Neural progenitor cell (in vitro differentiated cells): ENCODE measurements around the gene TCEANC2.

Experiments
- EZH2 ChIP-seq: fragments of 200-600 bp; sonication (generic); IDR thresholded peaks from 2 replicates; pipeline ENCODE4 v1.6.1; 2017; ENCODE audit warnings: antibody characterized with exemption, mild to moderate bottlenecking, moderate library complexity
- TF ChIP-seq, protein P1 (sequence below): fragments of 200-600 bp; sonication (generic); IDR thresholded peaks from 2 replicates; pipeline ENCODE4 v1.5.1; 2017; ENCODE audit warnings: antibody characterized with exemption, mild to moderate bottlenecking

DNA sequence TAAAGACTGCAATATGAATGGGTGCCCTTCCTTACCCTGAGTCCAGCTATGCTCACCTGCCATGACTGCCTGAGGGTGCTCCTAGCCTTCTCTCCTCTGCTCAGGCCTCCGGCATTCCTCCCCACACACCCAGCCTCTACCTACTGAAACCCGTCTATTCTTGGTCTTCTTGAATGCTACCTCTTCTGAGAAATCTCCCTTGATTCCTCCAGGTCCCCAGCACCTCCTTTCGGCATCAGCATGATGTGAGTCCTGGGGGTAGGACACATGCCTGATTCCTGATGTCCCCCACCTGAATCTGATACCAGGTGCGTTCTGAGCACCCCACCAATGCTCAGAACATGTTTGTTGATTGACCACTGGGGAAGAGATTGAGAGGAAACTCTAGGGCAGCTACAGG is 44.0 kb upstream of the TCEANC2 start:
- TF ChIP-seq, protein P1, sequence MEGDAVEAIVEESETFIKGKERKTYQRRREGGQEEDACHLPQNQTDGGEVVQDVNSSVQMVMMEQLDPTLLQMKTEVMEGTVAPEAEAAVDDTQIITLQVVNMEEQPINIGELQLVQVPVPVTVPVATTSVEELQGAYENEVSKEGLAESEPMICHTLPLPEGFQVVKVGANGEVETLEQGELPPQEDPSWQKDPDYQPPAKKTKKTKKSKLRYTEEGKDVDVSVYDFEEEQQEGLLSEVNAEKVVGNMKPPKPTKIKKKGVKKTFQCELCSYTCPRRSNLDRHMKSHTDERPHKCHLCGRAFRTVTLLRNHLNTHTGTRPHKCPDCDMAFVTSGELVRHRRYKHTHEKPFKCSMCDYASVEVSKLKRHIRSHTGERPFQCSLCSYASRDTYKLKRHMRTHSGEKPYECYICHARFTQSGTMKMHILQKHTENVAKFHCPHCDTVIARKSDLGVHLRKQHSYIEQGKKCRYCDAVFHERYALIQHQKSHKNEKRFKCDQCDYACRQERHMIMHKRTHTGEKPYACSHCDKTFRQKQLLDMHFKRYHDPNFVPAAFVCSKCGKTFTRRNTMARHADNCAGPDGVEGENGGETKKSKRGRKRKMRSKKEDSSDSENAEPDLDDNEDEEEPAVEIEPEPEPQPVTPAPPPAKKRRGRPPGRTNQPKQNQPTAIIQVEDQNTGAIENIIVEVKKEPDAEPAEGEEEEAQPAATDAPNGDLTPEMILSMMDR, result no peak
- TF ChIP-seq EZH2, result no peak
